Activated CD8-positive, alpha-beta memory T cell treated with anti-CD3 and anti-CD28 coated beads, Interleukin-2, amount 50 U/mL, for 24 hours (primary cell): ENCODE results near the gene CSNK1G3.
A peak's percentile ranks its signal among the peaks of the same experiment; 100 is the strongest.

Experiments
- DNase-seq: peaks from one replicate; pipeline ENCODE4 v3.0.0-alpha.2; 2020; ENCODE audit errors: extremely low read depth

CSNK1G3 gene

GRCh38 chr5:123514615-123515355, 2.8 kb downstream of the CSNK1G3 start:
- no peak for DNase-seq

GRCh38 chr5:123515904-123516303, 3.9 kb downstream of the CSNK1G3 start:
- DNase-seq: no peak

DNA sequence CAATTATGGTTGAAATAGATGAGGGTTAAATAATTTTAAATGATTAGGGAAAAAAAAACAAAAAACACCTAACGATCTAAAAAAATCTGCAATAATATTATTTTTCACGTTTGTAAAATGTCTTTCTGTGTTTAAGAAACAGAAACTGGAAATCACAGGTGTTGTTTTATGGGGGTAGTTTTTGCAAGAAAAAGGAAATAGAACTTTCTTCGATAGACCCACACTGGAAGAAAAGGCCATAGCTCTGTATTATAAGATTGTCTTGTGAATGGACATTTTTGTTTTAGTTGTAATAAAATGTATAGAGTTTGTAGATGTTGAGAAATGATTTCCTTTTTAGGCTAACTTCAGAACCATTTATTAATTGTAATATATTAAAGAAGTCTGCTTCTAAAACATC, 5.5 kb downstream of the CSNK1G3 start:
- no peak for DNase-seq

GRCh38 chr5:123518111-123518510, 6.1 kb downstream of the CSNK1G3 start:
- DNase-seq: no peak

DNA sequence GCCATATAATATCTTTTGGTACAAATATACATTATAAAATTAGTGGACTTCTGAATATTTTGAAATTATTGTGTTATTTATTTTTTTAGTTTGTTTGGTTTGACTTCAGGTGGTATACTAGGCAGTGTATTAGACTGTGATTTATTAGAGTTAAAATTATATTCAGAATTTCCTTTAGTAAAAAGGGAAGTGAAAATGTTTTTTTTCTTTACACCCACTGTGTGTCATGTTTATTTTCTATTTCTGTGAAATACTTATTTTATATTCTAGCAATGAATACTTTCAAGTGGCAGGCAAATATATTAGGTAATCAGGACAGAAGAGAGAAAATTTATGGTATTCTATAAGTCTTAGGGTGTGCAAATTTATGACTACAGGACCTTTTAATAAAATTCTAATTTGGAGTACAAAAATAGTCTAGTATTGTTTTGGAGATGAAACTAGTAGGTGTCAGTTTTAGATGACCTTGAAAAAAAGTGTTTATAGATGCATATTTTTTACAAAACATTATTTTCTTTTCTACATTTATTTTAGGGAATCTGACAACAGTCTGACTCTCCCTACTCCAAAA, 8.8 kb downstream of the CSNK1G3 start:
- DNase-seq: no peak

- no peak for DNase-seq
Observed at GRCh38 chr5:123524146-123524545, 12.2 kb downstream of the CSNK1G3 start.

DNA sequence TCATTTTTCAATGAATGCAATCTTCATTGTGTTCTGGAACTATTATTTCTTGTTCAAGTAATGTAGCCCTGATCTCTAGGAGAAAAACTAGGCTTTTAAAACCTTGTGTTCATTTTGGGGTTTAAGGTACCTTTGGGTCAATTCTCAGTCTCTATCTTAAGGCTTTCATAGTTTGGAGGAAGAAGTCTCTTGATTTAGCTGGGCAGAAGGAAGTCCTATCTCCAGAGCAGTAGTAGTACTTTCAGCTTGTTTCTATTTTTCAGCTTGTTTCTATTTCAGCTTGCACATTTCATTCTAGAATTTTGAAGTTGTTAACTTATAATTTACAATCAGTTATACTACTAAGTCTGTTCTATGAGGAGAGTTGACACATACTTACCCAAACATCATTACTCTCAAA, 15.2 kb downstream of the CSNK1G3 start:
- no peak for DNase-seq

DNA sequence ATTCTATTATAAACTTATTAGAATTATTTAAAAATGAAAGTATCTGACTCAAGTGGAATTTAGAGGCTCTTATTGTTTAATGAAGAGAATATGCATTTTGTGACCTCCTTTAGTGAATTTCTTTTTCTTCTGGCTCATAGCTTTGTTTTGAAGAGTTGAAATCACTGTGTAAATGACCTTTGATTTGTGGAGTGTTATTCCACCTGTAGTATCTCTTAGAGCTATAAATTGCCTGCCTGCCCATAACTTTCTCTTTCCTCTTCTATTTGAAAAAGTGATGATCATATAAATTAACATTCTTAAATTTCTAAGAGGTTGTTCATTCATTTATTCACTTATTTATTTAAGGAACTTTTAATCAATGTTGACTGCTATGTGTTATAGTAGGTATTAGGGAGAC, 16.1 kb downstream of the CSNK1G3 start:
- no peak for DNase-seq

- no peak for DNase-seq
Observed at GRCh38 chr5:123528878-123529277, 16.9 kb downstream of the CSNK1G3 start.

DNA sequence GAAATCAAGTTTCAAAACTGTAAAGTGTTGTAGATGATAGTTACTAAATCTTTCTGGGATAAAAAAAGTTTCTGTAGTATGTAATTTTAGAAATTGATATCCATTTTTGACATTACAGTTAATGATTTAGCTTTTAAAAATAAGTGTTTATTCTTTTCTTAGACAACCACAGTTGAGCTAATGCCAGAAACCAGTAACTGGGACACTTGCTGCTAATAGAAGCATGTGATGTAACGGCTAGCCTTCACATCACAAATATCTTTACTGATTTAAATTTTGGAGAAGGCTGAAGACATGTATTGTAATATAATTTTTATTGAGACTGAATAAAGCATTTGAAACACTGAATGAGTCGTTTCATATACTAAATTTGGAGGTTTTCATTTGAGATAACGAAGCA, 18.8 kb downstream of the CSNK1G3 start:
- no peak for DNase-seq

DNA sequence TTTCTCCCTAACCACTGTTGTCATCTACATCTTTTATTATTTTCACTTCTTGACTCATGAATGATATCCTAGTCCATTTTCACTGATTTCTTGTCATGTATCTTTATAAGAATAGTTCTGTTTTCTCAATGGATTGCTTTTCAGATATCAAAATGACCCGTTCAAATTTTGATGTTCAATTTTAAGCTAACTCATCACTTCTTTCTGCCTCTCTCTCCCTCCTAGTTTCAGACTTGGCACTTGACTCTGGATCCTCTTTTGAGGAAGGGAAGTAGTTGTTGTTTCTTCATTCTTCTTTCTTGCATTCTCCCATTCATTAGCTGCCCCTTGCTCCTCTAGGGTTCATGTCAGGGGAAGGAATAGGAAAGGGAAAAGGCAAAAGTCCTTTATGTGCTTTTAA, 23.7 kb downstream of the CSNK1G3 start:
- DNase-seq: no peak

DNA sequence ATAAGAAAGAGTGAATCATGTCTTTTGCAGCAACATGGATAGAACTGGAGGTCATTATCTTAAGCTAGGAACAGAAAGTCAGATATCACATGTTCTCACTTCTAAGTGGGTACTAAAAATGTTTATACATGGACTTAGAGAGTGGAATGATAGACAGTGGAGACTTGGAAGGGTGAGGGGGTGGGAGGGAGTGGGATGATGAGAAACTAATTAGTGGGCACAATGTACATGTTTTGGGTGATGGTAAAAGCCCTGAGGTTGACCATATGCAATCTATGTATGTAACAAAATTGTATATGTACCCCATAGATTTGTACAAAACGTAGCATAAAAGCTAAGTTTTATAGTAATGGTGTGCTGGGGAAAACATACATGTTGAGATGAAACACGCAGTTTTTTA, 25.3 kb downstream of the CSNK1G3 start:
- DNase-seq: no peak

- no peak for DNase-seq
Observed at GRCh38 chr5:123537845-123538244, 25.9 kb downstream of the CSNK1G3 start.

DNA sequence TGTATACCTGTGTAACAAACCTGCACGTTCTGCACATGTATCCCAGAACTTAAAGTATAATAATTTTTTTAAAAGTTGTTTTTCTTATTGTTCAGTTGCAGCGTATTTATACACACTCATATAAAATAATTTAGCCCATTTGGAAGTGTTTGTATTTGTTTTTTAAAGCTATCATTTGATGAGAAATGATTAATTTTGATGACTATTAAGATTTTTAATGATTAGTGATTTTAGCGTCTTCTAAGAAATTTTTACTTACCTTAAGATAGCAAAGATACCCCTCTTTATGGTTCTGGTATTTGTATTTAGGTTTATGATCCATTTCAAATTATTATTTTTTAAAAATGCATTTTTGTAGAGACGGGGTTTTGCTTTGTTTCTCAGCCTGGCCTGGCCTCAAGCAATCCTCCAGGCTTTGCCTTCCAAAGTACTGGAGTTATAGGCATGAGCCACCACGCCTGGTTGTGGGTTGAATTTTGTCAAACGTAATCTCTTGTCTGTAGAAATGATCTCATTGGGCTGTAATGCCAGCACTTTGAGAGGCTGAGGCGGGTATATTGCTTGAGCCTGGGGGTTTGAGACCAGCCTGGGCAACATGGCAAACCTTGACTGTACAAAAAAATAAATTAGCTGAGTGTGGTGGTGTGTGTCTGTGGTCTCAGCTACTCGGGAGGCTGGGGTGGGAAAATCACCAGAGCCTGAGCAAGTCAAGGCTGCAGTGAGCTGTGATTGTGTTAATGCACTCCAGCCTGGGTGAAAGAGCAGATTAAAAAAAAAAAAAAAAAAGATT, 26.9 kb downstream of the CSNK1G3 start:
- DNase-seq: no peak

DNA sequence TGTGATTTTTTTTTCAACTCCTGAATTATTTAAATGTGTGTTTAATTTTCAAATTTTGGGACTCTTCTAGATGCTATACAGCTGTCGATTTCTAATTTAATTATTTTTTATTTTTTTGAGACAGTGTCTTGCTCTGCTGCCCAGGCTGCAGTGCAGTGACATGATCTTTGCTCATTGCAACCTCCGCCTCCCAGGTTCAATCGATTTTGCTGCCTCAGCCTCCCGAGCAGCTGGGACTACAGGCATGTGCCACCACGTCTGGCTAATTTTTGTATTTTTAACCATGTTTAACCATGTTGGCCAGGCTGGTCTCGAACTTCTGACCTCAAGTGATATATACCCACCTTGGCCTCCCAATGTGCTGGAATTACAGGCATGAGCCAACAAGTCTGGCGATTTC, 28.6 kb downstream of the CSNK1G3 start:
- DNase-seq: no peak

DNA sequence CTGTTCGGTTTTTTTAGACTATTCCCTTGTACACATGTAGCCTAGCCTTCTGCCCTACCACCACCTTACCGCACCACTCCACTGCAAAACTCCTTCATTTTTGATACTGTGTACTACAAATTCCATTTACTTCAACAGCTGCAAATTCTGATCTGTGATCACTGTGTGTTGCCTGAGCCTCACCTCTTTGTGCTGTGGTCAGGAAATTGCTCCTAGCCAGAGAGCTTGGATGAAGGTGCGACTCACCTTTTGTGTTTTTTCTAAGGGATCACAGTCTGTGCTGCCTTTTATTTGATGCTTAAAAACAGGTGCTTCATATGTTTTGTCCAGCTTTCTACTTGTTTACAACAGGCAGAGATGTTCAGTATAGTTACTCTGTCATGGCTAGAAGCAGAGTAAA, 31.5 kb downstream of the CSNK1G3 start:
- DNase-seq: no peak

DNA sequence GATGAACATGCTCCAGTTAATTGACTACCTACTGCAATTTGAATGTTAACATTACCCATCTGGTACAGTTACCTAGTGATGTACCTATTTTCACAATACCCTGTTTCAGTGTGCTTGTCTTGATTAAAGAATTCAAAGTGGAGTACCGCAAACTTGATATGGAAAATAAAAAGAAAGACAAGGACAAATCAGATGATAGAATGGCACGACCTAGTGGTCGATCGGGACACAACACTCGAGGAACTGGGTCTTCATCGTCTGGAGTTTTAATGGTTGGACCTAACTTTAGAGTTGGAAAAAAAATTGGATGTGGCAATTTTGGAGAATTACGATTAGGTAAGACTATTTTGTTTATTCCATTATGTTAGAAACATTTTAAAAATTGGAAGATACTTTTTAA, 33.5 kb downstream of the CSNK1G3 start:
- DNase-seq: no peak

GRCh38 chr5:123546657-123547056, 34.7 kb downstream of the CSNK1G3 start:
- DNase-seq: no peak

GRCh38 chr5:123549256-123549904, 37.4 kb downstream of the CSNK1G3 start:
- peak; percentile 19 for DNase-seq

DNA sequence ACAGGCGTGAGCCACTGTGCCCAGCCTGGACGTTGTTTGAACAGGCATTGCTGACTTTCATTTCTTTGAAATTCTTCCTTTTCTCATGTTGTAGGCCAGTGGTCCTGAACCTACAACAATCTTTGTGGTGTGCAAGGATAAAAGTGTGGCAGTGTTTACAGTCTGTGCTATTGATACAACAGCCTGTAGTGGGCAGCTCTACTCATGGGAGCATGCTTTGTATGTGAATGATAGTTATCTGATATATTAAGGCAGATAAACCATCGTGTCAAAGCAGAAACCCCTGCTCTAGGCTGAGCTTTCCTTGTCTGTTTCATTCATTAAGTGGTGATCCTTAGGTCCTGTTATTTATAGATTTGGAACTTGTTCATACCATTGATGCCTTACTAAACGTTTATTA, 42.6 kb downstream of the CSNK1G3 start:
- no peak for DNase-seq

GRCh38 chr5:123557907-123558306, 45.9 kb downstream of the CSNK1G3 start:
- DNase-seq: no peak

- DNase-seq: no peak
Observed at GRCh38 chr5:123558762-123559433, 46.9 kb downstream of the CSNK1G3 start.
